ENCODE results near the gene PTPRN2. TPM values are rescaled to one million over a fixed set of nuclear protein-coding genes. Genes with fewer than 3 reads are reported as not detected.
"Not testable (repeated sequence)": the region's sequence is repeated elsewhere in the genome, so short reads cannot be mapped to it uniquely, and the experiment has no call there.

PTPRN2 gene
- total RNA-seq, 1 experiment from 2014 or later: 2.1 TPM

GRCh38 chr7:157903296-157903695 lies 684.3 kb downstream of the PTPRN2 start:
- Histone ChIP-seq H3K27ac (ENCODE audit: low read depth, low read length) (no peak overlapping the region), H3K4me3 (replicated peaks in 1 of 2; ENCODE audit: low read depth in 1 of 2, low read length in 2 of 2) (no peak overlapping the region), H3K27me3 (ENCODE audit: insufficient read depth, low read length) (no peaks in the 10 kb centered on the region), H3K79me2 (ENCODE audit: insufficient read depth, low read length) (no peaks in the 10 kb centered on the region), H4K20me1 (ENCODE audit: insufficient read depth) (no peaks in the 10 kb centered on the region), H3K4me2 (ENCODE audit: low read length) (no peak overlapping the region), H3K9ac (ENCODE audit: low read length) (no peak overlapping the region), H2AFZ (ENCODE audit: low read depth, low read length, poor library complexity, severe bottlenecking) (no peak overlapping the region), H3K4me1 (ENCODE audit: control insufficient read depth in 1 of 2, insufficient read depth in 2 of 2, low read length in 2 of 2) (peaks cover 0 to 7% of the 10 kb centered on the region in 2 experiments; a peak in 2 of 4 replicates), H3K9me3 (ENCODE audit: control insufficient read depth in 1 of 2, insufficient read depth in 1 of 2, low read depth in 1 of 2, low read length in 2 of 2) (no peaks in the 10 kb centered on the region), H3K9me2 (ENCODE audit: insufficient read depth) (no peaks in the 10 kb centered on the region), H3K36me3 (ENCODE audit: control insufficient read depth in 1 of 2, insufficient read depth in 2 of 2, low read length in 2 of 2) (no peaks in the 10 kb centered on the region)
- DNase-seq (ENCODE audit: low read depth, low spot score) (no peak), ATAC-seq (no peak)
- TF ChIP-seq YY1 (IDR thresholded peaks at IDR 0.05; ENCODE audit: extremely low read depth, insufficient replicate concordance, low read depth, low read length) (no peak), ELF1 (IDR thresholded peaks at IDR 0.05; ENCODE audit: borderline replicate concordance, low read depth) (no peak), CTCF (IDR thresholded peaks at IDR 0.05 in 2 of 3, conservative IDR thresholded peaks at IDR 0.05 in 1 of 3; ENCODE audit: borderline replicate concordance in 1 of 3, insufficient read depth in 1 of 3, low read depth in 2 of 3, low read length in 2 of 3) (no peak), CBX3 (IDR thresholded peaks at IDR 0.05; ENCODE audit: low read depth) (no peak), SRF (IDR thresholded peaks at IDR 0.05; ENCODE audit: low read depth) (no peak), EZH2phosphoT487 (IDR thresholded peaks at IDR 0.05; ENCODE audit: borderline replicate concordance) (no peak), POLR2AphosphoS5 (IDR thresholded peaks at IDR 0.05; ENCODE audit: low read depth, low read length) (no peak), ATF3 (IDR thresholded peaks at IDR 0.05) (no peak), JUND (IDR thresholded peaks at IDR 0.05) (no peak), POLR2A (IDR thresholded peaks at IDR 0.05; ENCODE audit: borderline replicate concordance, extremely low read depth, insufficient read depth, insufficient read length) (no peak), REST (IDR thresholded peaks at IDR 0.05; ENCODE audit: low read depth) (no peak), EZH2 (IDR thresholded peaks at IDR 0.05) (no peak)
- RAD21 ChIA-PET (ENCODE audit: low non-redundant PET in 1 of 2, low total read pairs in 2 of 2, uncharacterized antibody in 2 of 2, unreplicated experiment in 2 of 2): no interaction called here
- intact Hi-C loops (cut with micrococcal nuclease): no loop called here
- POLR2A ChIA-PET: no interaction called here
- CTCF ChIA-PET: no interaction called here
- no TSS peak for BruUV-seq (replicated peaks)

- intact Hi-C loops (cut with micrococcal nuclease); H3K9me2 ChIP-seq (ENCODE audit: insufficient read depth); CTCF ChIA-PET; H3K36me3 ChIP-seq (ENCODE audit: control insufficient read depth in 1 of 2, insufficient read depth in 2 of 2, low read length in 2 of 2); H3K9me3 ChIP-seq (ENCODE audit: control insufficient read depth in 1 of 2, insufficient read depth in 1 of 2, low read depth in 1 of 2, low read length in 2 of 2); H3K79me2 ChIP-seq (ENCODE audit: insufficient read depth, low read length); H3K9ac ChIP-seq (ENCODE audit: low read length); DNase-seq (ENCODE audit: low read depth, low spot score); H4K20me1 ChIP-seq (ENCODE audit: insufficient read depth); H3K4me2 ChIP-seq (ENCODE audit: low read length); BruUV-seq (replicated peaks); H3K4me3 ChIP-seq (replicated peaks in 1 of 2; ENCODE audit: low read depth in 1 of 2, low read length in 2 of 2); H3K27me3 ChIP-seq (ENCODE audit: insufficient read depth, low read length); POLR2A ChIA-PET; H2AFZ ChIP-seq (ENCODE audit: low read depth, low read length, poor library complexity, severe bottlenecking); H3K4me1 ChIP-seq (ENCODE audit: control insufficient read depth in 1 of 2, insufficient read depth in 2 of 2, low read length in 2 of 2); H3K27ac ChIP-seq (ENCODE audit: low read depth, low read length); RAD21 ChIA-PET (ENCODE audit: low non-redundant PET in 1 of 2, low total read pairs in 2 of 2, uncharacterized antibody in 2 of 2, unreplicated experiment in 2 of 2); ATAC-seq: not testable (repeated sequence)
Measured at GRCh38 chr7:157901816-157902610, 685.6 kb downstream of the PTPRN2 start.
